ENCODE measurements around the gene SNX2.

GRCh38 chr5:122870219-122870856, 95.5 kb downstream of the SNX2 start:
- TF ChIP-seq EZH2 (IDR thresholded peaks at IDR 0.05; ENCODE audit: insufficient read depth, poor library complexity, severe bottlenecking) (no peak), EZH2phosphoT487 (IDR thresholded peaks at IDR 0.05; ENCODE audit: insufficient read depth, low read depth) (no peak)
